NCI-H1694 treated with DMSO at 0.1 percent for 48 hours (cell line): ENCODE results near the gene ALS2CL.

Source experiments
- DNase-seq: peaks from one replicate; lab custom pipeline; 2025; lab: John Stamatoyannopoulos, UW

The ALS2CL gene

GRCh38 chr3:46702246-46703012 is 8.9 kb upstream of the ALS2CL start:
- DNase-seq, result no peak

GRCh38 chr3:46701181-46701939 is 7.9 kb upstream of the ALS2CL start, which contains the start of gene TMIE:
TMIE (plus strand) TSS chr3:46701392; CDS start chr3:46701488, 96 bp downstream.
- no peak for DNase-seq

DNA sequence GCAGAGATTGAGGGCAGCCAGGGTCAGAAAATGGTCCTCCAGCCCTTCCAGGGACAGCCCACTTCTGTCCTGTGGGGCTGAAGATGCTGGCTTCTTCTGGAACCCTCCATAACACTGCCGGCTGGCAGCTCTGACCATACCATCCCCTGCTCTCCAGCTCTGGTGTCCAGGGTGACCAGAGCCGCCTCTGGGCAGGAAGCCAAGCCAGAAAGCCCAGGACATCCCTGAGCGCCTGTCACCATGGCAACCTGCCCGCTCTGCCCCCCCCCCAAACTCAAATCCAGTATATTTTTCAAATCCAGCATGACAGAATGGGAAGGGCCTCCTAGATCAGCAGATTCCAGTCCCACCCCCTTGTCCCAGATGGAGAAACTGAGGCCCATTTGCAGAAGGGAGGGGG is 7.3 kb upstream of the ALS2CL start:
- no peak for DNase-seq

DNA sequence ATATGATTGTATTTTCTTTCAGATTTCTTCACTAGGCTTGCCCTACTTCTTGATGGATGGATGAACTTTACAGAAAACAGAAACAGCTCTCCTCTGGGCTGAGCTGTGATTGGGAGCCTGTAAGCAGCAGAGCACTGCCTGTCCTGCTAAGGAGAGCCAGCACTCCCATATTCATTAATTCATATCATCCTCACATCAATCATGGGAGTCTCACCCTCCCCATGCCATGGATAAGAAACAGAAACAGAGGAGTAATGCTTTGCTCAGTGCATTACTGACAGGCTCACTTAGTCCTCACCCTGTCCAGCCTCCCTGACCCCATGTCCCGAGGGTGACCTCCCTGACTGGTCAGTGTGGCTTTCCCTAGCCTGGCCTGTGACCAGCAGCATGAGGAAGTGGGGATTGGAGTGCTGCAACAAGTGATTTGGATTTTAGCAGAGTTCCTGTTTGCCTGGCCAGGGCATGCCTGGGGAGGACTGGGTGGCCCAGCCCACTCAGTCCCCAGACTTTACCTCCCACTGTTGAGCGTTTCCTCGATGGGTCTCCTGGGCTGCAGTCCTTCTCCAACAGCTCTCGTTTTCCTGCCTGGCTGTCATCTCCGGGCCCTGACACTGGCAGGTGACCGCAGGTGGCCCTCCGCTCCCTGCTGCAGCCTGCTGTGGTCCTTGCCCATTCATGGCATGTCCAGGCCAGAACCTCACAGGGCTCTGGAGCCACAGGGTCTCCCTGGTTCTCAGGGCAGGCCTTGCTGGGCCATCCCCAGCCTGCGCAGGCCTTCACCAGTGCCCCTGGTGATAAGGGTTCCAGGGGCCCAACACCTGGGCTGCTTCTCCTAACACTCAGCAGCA is 6.4 kb upstream of the ALS2CL start:
- DNase-seq, result no peak

DNA sequence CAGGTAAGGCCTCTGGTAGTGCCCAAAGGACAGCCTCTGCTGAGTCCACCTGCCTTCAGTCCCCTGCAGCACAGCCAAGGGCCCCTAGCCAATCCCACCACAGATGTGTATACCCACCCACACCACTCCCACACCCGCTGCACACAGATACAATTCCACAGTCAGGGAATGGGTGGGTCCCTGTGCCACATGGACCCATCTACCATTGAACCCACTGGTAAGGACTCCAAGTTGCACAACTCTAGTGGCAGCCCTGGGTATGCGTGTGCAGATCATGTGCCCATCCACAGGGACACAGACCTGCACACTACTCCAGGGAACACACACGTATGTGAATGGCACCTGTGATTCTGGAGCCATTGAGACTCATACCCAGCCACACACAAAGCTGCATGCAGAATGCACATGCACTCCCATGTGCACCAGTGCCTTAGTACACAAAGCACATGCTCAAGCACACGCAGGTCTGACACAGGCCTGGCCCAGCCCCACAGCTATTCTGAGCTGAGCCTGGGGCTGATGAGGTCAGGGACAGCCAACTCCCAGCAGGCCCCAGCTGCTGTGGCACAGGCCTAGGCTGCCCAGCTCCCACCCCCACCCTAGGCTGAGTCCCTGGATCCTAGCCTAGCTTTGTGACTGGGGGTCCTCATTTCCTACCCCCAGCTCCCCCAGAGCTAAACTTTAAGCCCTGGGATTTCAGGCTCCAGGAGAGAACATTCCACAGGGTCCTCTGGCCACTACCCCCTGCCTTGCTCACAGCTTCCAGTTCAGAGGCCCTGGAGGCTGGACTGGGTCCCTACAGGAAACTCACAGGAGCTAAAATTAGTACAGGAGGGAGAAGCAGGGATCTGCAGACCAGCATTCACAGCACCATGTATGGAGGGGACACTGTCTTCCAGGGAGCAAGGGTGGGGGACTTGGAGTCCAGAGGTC is 2.7 kb upstream of the ALS2CL start:
- DNase-seq, result no peak

GRCh38 chr3:46695177-46695961 is 1.9 kb upstream of the ALS2CL start:
- no peak for DNase-seq

GRCh38 chr3:46694520-46694919 is 1.0 kb upstream of the ALS2CL start:
- DNase-seq, result no peak

GRCh38 chr3:46693892-46694226 is 380 bp upstream of the ALS2CL start:
- no peak for DNase-seq

- no peak for DNase-seq
Measured at GRCh38 chr3:46692566-46692990, 901 bp downstream of the ALS2CL start.

GRCh38 chr3:46690798-46691197 is 2.7 kb downstream of the ALS2CL start:
- no peak for DNase-seq

DNA sequence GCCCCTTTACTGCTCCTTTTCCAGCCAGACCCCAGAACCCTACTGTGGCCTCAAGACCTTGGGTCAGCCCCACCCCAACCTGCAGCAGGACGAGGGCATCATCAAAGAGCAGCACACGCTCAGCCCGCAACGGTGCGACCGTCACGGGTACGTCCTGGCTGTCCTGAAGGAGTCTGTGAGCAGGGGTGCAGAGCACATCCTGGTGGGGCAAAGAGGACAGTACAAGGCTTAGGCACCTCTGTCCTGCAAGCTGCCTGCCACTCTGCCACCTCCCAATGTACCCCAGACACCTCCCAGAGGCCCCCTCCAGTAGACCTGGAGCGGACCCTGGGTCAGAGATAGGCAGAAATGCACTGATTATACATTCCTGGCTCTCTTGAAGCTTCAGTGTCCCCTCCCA is 8.0 kb downstream of the ALS2CL start:
- no peak for DNase-seq

DNA sequence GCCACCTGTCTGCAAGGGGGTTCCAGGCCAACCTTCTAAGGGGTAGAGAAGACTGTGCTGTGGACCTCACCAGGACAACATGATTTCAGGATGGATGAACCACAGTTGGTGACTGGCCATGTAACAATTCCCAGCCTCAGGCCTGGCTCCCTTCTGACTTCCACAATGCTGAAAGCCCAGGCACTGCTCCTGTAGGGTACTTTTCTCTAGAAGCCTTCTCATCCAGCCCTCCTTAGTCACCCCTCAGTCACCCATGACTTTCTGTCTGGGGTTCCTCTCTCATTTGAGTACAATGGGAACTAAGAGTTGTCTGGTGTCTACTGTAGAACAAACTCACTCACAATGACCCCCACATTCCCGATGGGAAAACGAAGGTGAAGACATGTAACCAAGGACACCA is 8.6 kb downstream of the ALS2CL start:
- DNase-seq, result no peak

DNA sequence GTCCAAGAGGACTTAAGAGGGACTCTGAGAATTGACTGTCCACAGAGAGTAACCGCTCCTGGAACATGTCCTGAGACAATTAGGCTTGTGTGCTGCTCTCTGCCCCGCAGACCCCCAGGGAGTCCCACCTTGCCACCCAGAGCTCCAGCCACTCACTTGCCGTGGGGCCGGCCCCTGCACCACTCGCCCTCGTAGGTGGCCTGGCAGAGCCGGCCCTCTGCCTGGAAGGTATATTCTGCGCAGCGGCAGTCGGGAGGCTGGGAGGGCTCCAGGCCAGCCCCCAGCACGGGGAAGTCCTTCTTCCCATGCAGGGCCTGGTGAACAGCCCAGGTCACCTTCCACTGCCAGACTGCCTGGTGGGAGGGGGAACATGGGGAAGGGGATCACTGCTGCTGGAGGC is 10.5 kb downstream of the ALS2CL start:
- DNase-seq, result no peak

DNA sequence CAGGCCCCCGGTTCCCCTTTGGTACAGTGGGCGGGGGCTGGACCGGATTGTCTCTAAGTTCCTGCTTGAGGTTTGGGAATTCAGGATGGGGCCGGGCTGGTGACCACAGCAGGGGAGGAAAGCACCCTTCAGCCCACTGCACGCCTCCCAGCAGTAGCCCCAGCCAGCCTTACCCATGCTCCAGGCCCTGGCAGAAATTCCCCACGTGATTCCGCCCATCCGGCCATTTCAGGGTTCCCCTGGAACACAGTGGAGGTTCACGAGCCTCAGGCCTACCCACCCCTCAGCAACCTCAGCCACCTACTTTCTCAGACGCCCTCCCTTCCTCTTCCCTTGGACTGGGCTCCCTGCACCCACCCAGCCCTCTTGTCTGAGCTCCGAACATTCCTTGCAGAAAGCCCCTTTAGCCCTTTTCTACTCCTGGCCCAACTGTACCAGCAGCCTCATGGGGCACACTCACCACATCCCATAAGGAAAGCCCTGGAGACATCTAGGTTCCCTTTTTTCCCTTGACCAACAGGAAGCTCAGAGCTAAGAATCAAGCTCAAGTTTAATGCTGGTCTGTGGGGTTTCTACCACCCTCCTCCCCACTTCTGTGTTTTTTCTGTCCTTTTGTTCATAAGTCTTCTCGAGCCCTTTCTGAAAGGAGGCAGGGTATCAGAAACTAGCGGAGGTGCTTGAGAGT is 11.5 kb downstream of the ALS2CL start:
- no peak for DNase-seq

- DNase-seq, result no peak
Measured at GRCh38 chr3:46681387-46681786, 12.1 kb downstream of the ALS2CL start.

GRCh38 chr3:46680298-46680826 is 13.1 kb downstream of the ALS2CL start:
- DNase-seq, result no peak

DNA sequence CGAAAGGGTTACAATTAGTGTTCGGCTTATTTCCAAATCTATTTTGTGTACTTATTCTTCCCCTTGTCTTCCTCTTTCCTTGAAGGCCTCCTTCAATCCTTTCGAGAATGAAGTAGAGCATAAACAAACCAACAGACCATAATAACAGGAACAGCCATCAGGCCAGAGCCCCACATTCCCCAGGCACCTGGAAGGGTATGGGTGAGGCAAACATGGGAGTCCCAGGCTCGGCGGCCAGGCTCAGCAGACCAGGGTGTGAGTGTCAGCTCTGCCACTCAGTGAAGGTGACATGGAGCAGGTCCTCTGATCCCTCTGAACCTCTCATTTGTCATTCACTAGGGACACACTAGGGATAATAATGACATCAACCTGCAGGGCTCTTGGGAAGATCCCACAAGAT is 13.8 kb downstream of the ALS2CL start:
- DNase-seq, result no peak

GRCh38 chr3:46678280-46678679 is 15.2 kb downstream of the ALS2CL start:
- DNase-seq, result no peak

DNA sequence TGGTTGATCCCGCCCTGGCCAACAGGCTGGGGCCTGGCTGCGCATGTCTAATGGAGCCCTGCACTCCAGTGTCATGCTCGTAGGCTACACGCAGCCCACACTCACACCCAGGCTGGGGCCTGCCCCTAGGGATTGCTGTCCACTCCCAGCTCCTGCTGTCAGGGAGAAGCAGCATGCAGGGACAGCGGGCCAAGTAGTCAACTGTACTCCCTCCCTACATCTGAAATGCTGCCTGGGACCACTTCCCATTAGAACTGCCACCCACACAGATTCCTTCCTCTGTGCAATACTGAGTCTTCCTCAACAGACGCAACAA is 16.1 kb downstream of the ALS2CL start:
- DNase-seq, result no peak
